ENCODE results near the gene EIF4A2. TPM values are rescaled to one million over a fixed set of nuclear protein-coding genes. Genes with fewer than 3 reads are reported as not detected.
A peak's percentile ranks its signal among the peaks of the same experiment; 100 is the strongest.

Gene EIF4A2
- total RNA-seq, 1 experiment from 2014 or later, result 202 TPM

GRCh38 chr3:186760141-186760833 lies 23.1 kb upstream of the EIF4A2 start:
- H3K4me3 Mint-ChIP-seq (ENCODE audit: unreplicated experiment), result no peak overlapping the region
- H3K9me3 Mint-ChIP-seq (ENCODE audit: unreplicated experiment), result no peaks in the 10 kb centered on the region
- H3K36me3 Mint-ChIP-seq (ENCODE audit: insufficient read depth, unreplicated experiment), result no peaks in the 10 kb centered on the region
- CTCF ChIA-PET, result no interaction called here
- POLR2A ChIA-PET, result interaction anchor here (0.7 to 0.8 kb wide), 2 partner anchors 11 to 27 kb away, joined by 3 read pairs; no protein-coding TSS in a partner anchor
- H3K4me1 Mint-ChIP-seq (ENCODE audit: insufficient read depth, unreplicated experiment), result peaks cover 5% of the 10 kb centered on the region
- no peak for TF ChIP-seq CTCF (IDR thresholded peaks at IDR 0.05; ENCODE audit: unreplicated experiment)
- H3K27ac Mint-ChIP-seq (ENCODE audit: low read depth, unreplicated experiment), result no peak overlapping the region
- intact Hi-C loops (cut with micrococcal nuclease), result no loop called here
- H3K27me3 Mint-ChIP-seq (ENCODE audit: insufficient read depth, unreplicated experiment), result no peaks in the 10 kb centered on the region
- peak; percentile 50 for DNase-seq (ENCODE audit: unreplicated experiment)
- BruUV-seq (replicated peaks), result no TSS peak

GRCh38 chr3:186760897-186761447 lies 22.4 kb upstream of the EIF4A2 start:
- no peaks in the 10 kb centered on the region for H3K27me3 Mint-ChIP-seq (ENCODE audit: insufficient read depth, unreplicated experiment)
- BruUV-seq (replicated peaks), result no TSS peak
- TF ChIP-seq CTCF (IDR thresholded peaks at IDR 0.05; ENCODE audit: unreplicated experiment), result no peak
- ChIA-PET CTCF (interaction anchor here (0.6 kb wide), 1 partner anchor 225 kb away, joined by 3 read pairs; no protein-coding TSS in a partner anchor), POLR2A (interaction anchor here (0.7 to 0.8 kb wide), 2 partner anchors 10 to 27 kb away, joined by 3 read pairs; no protein-coding TSS in a partner anchor)
- H3K36me3 Mint-ChIP-seq (ENCODE audit: insufficient read depth, unreplicated experiment), result no peaks in the 10 kb centered on the region
- no peak overlapping the region for H3K4me3 Mint-ChIP-seq (ENCODE audit: unreplicated experiment)
- intact Hi-C loops (cut with micrococcal nuclease), result no loop called here
- H3K9me3 Mint-ChIP-seq (ENCODE audit: unreplicated experiment), result no peaks in the 10 kb centered on the region
- no peak for DNase-seq (ENCODE audit: unreplicated experiment)
- peaks cover 5% of the 10 kb centered on the region for H3K4me1 Mint-ChIP-seq (ENCODE audit: insufficient read depth, unreplicated experiment)
- no peak overlapping the region for H3K27ac Mint-ChIP-seq (ENCODE audit: low read depth, unreplicated experiment)

DNA sequence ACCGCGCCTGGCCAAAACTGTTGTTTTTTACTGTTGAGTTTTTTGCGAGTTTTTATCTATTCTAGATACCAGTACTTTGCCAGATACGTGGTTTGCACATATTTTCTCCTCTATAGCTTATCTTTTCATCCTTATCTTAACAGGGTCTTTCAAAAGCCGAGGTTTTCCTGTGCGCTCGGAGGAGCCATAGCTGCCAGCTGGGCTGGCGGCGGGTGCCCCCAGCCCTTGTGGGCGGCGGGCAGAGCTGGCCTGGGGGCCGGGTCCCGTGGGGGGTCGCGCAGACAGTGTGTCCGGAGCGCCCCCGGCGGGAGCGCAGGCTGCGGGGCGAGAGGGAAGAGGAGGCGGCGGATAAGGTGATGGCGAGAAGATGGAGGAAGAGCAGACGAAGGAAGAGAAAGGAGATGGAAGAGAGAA lies 11.1 kb upstream of the EIF4A2 start:
- H3K36me3 Mint-ChIP-seq (ENCODE audit: insufficient read depth, unreplicated experiment), result no peaks in the 10 kb centered on the region
- H3K4me3 Mint-ChIP-seq (ENCODE audit: unreplicated experiment), result no peak overlapping the region
- H3K9me3 Mint-ChIP-seq (ENCODE audit: unreplicated experiment), result no peaks in the 10 kb centered on the region
- TF ChIP-seq CTCF (IDR thresholded peaks at IDR 0.05; ENCODE audit: unreplicated experiment), result no peak
- H3K4me1 Mint-ChIP-seq (ENCODE audit: insufficient read depth, unreplicated experiment), result no peaks in the 10 kb centered on the region
- no TSS peak for BruUV-seq (replicated peaks)
- CTCF ChIA-PET, result no interaction called here
- H3K27ac Mint-ChIP-seq (ENCODE audit: low read depth, unreplicated experiment), result no peak overlapping the region
- DNase-seq (ENCODE audit: unreplicated experiment), result no peak
- POLR2A ChIA-PET, result interaction anchor here (0.7 to 1.4 kb wide), 4 partner anchors 10 to 31 kb away, joined by 3 to 5 read pairs (median 3); no protein-coding TSS in a partner anchor
- no peaks in the 10 kb centered on the region for H3K27me3 Mint-ChIP-seq (ENCODE audit: insufficient read depth, unreplicated experiment)
- intact Hi-C loops (cut with micrococcal nuclease), result no loop called here

DNA sequence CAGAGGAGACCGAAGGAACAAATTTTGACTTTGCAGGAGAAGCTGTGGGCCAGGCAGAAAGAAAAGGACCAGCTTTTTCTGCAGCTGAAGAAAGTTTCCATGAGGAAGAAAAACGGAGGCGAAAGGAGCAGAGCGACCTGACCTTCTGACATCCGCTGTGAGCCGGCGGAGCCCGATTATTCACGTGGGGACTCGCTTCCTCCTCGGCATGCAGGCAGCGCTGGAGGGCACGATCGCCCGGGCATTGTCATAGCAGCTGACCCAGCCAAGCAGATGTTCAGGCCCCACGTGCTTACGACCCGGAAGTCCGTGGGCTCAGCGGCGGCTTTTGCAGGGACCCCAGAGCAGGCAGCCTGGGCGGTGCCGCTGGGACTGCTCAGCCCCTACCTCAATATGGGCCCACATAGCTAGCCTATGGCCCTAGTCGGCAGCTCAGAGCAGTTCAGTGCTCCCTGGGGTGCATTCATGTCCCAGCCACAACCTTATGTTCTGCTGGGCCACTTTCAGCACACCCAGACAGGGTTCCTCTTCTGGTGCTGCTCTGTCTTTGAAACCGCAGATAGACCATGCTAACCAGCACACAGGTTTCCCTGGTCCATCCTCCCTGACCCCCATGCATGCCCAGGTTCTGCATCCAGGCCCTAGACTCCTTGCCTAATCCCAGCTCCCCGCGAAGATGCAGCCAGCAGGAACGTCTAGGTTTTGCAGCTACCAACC lies 10.5 kb upstream of the EIF4A2 start:
- no peak for TF ChIP-seq CTCF (IDR thresholded peaks at IDR 0.05; ENCODE audit: unreplicated experiment)
- CTCF ChIA-PET, result interaction anchor here (0.7 kb wide), 1 partner anchor 48 kb away, joined by 4 read pairs; no protein-coding TSS in a partner anchor
- Mint-ChIP-seq H3K27ac (ENCODE audit: low read depth, unreplicated experiment) (no peak overlapping the region), H3K4me1 (ENCODE audit: insufficient read depth, unreplicated experiment) (no peaks in the 10 kb centered on the region), H3K27me3 (ENCODE audit: insufficient read depth, unreplicated experiment) (no peaks in the 10 kb centered on the region), H3K9me3 (ENCODE audit: unreplicated experiment) (no peaks in the 10 kb centered on the region), H3K36me3 (ENCODE audit: insufficient read depth, unreplicated experiment) (no peaks in the 10 kb centered on the region), H3K4me3 (ENCODE audit: unreplicated experiment) (no peak overlapping the region)
- no TSS peak for BruUV-seq (replicated peaks)
- intact Hi-C loops (cut with micrococcal nuclease), result no loop called here
- DNase-seq (ENCODE audit: unreplicated experiment), result no peak
- POLR2A ChIA-PET, result interaction anchor here (0.7 to 1.4 kb wide), 4 partner anchors 9 to 32 kb away, joined by 3 to 5 read pairs (median 3); no protein-coding TSS in a partner anchor
